ENCODE results near the gene MORF4L2.

Gene MORF4L2

GRCh38 chrX:103628386-103629317 is 57.8 kb downstream of the MORF4L2 start, which contains the start of gene TCEAL1:
Gene TCEAL1 (plus strand): TSS chrX:103628975. CDS start chrX:103629917, 942 bp downstream.
- peaks cover 0 to 5% (median 2%) of the 10 kb centered on the region in 10 experiments; a peak in 5 of 20 replicates for H3K4me1 ChIP-seq
- H4K20me1 ChIP-seq, result no peaks in the 10 kb centered on the region
- H3K4me3 ChIP-seq, result peak within 1 kb of the TSS; percentile 63 to 78 (median 72)
- no peaks in the 10 kb centered on the region for H3K27me3 ChIP-seq
- TF ChIP-seq Cebpa-rat (IDR thresholded peaks at IDR 0.05), result no peak
- H3K4me2 ChIP-seq, result peak within 1 kb of the TSS; percentile 52 to 75 (median 70)
- no peaks in the 10 kb centered on the region for H3K9me3 ChIP-seq (replicated peaks in 1 of 11)
- peak within 1 kb of the TSS; percentile 61 to 82 (median 73) for H3K9ac ChIP-seq
- no peaks in the 10 kb centered on the region for H3K36me3 ChIP-seq
- peak within 1 kb of the TSS; percentile 33 to 64 (median 61); a peak in 21 of 22 replicates for H3K27ac ChIP-seq

- Histone ChIP-seq H3K4me3 (no peak overlapping the region), H3K27ac (no peak overlapping the region), H3K9me3 (replicated peaks in 1 of 11) (no peaks in the 10 kb centered on the region), H3K9ac (no peak overlapping the region), H3K36me3 (no peaks in the 10 kb centered on the region), H3K4me2 (no peak overlapping the region), H3K27me3 (no peaks in the 10 kb centered on the region), H4K20me1 (no peaks in the 10 kb centered on the region), H3K4me1 (peaks cover 0 to 5% (median 2%) of the 10 kb centered on the region in 10 experiments; a peak in 5 of 20 replicates)
- no peak for TF ChIP-seq Cebpa-rat (IDR thresholded peaks at IDR 0.05)
Observed at GRCh38 chrX:103626855-103627254, 59.6 kb downstream of the MORF4L2 start.
